OCI-LY3 (cell line): ENCODE data around the gene SLC7A7.

Source experiments
- CTCF ChIP-seq: fragments of 200-600, 300-600 bp; sonication (generic); IDR thresholded peaks from 2 replicates; pipeline ENCODE4 v1.5.1; 2014; ENCODE audit warnings: antibody characterized with exemption, low read length, low read depth
- EZH2phosphoT487 ChIP-seq: fragments of 200-600 bp; shearing (Covaris generic); IDR thresholded peaks from 2 replicates; pipeline ENCODE4 v1.6.1; 2018; ENCODE audit warnings: antibody characterized with exemption, mixed run types, low read depth

- no peak for TF ChIP-seq CTCF
- no peak for TF ChIP-seq EZH2phosphoT487
Observed at GRCh38 chr14:22723815-22724214, 91.4 kb downstream of the SLC7A7 start.
